ENCODE results near the gene HCST. TPM values are rescaled to one million over a fixed set of nuclear protein-coding genes. Genes with fewer than 3 reads are reported as not detected.

Gene HCST
- total RNA-seq, 1 donor from 2014 or later = not detected

GRCh38 chr19:35937345-35938281 lies 35.3 kb downstream of the HCST start:
- no peak for DNase-seq (ENCODE audit: low read depth)

- peak; percentile 7 for DNase-seq (ENCODE audit: low read depth)
These were observed 36.2 kb downstream of the HCST start for GRCh38 chr19:35938282-35939224.

GRCh38 chr19:35939307-35940077 lies 37.2 kb downstream of the HCST start:
- DNase-seq (ENCODE audit: low read depth) = no peak

- DNase-seq (ENCODE audit: low read depth) = no peak
These were observed 37.9 kb downstream of the HCST start for GRCh38 chr19:35940078-35940775.

GRCh38 chr19:35940839-35941238 lies 38.5 kb downstream of the HCST start:
- no peak for DNase-seq (ENCODE audit: low read depth)

- DNase-seq (ENCODE audit: low read depth) = no peak
These were observed 39.9 kb downstream of the HCST start for GRCh38 chr19:35942235-35942634.

- DNase-seq (ENCODE audit: low read depth) = no peak
These were observed 41.3 kb downstream of the HCST start for GRCh38 chr19:35943321-35944301.

GRCh38 chr19:35944556-35944955 lies 42.2 kb downstream of the HCST start:
- DNase-seq (ENCODE audit: low read depth) = no peak

GRCh38 chr19:35945121-35945790 lies 42.9 kb downstream of the HCST start:
- DNase-seq (ENCODE audit: low read depth) = no peak

- DNase-seq (ENCODE audit: low read depth) = no peak
These were observed 43.9 kb downstream of the HCST start for GRCh38 chr19:35946203-35946602.

- DNase-seq (ENCODE audit: low read depth) = no peak
These were observed 46.8 kb downstream of the HCST start for GRCh38 chr19:35949131-35949530.

Other genes with a start within 250 kb of the HCST start
- not detected in 2 replicates for gene UPK1A, start 236.0 kb upstream of the HCST start, total RNA-seq
- gene ZBTB32, start 198.0 kb upstream of the HCST start, total RNA-seq = not detected in 2 replicates
- gene KMT2B, start 184.5 kb upstream of the HCST start, total RNA-seq = 4.2 and 26.3 TPM in 2 replicates
- 0.52 and 1.8 TPM in 2 replicates for gene IGFLR1, start 160.1 kb upstream of the HCST start, total RNA-seq
- 5.6 and 7.2 TPM in 2 replicates for gene U2AF1L4, start 157.1 kb upstream of the HCST start, total RNA-seq
- gene PSENEN, start 156.9 kb upstream of the HCST start, total RNA-seq = 23.5 and 24.7 TPM in 2 replicates
- 2.6 and 6.4 TPM in 2 replicates for gene LIN37, start 154.0 kb upstream of the HCST start, total RNA-seq
- 0.52 and 0.65 TPM in 2 replicates for gene HSPB6, start 145.5 kb upstream of the HCST start, total RNA-seq
- gene PROSER3, start 144.4 kb upstream of the HCST start, total RNA-seq = 4.0 and 7.7 TPM in 2 replicates
- gene ARHGAP33, start 127.0 kb upstream of the HCST start, total RNA-seq = 0.17 and 5.1 TPM in 2 replicates
- gene PRODH2, start 89.7 kb upstream of the HCST start, total RNA-seq = 0.20 TPM in 1 of 2 replicates, not detected in the other
- gene NPHS1, start 50.0 kb upstream of the HCST start, total RNA-seq = not detected in 2 replicates
- gene KIRREL2, start 45.6 kb upstream of the HCST start, total RNA-seq = not detected in 2 replicates
- 0.52 and 2.9 TPM in 2 replicates for gene APLP1, start 34.0 kb upstream of the HCST start, total RNA-seq
- 4.2 and 8.7 TPM in 2 replicates for gene NFKBID, start 2.0 kb upstream of the HCST start, total RNA-seq
- not detected in 2 replicates for gene TYROBP, start 5.8 kb downstream of the HCST start, total RNA-seq
- 0.52 and 6.3 TPM in 2 replicates for gene LRFN3, start 33.8 kb downstream of the HCST start, total RNA-seq
- 9.4 and 10.4 TPM in 2 replicates for gene SDHAF1, start 92.7 kb downstream of the HCST start, total RNA-seq
- 1.0 and 4.5 TPM in 2 replicates for gene SYNE4, start 106.3 kb downstream of the HCST start, total RNA-seq
- 10.6 and 11.8 TPM in 2 replicates for gene ALKBH6, start 111.7 kb downstream of the HCST start, total RNA-seq
- 1.2 and 15.2 TPM in 2 replicates for gene CLIP3, start 130.3 kb downstream of the HCST start, total RNA-seq
- gene THAP8, start 151.8 kb downstream of the HCST start, total RNA-seq = 3.3 and 3.5 TPM in 2 replicates
- 0.70 and 3.0 TPM in 2 replicates for gene WDR62, start 152.4 kb downstream of the HCST start, total RNA-seq
- not detected in 2 replicates for gene OVOL3, start 208.6 kb downstream of the HCST start, total RNA-seq
- 38.2 and 49.5 TPM in 2 replicates for gene POLR2I, start 212.3 kb downstream of the HCST start, total RNA-seq
- 228 and 291 TPM in 2 replicates for gene TBCB, start 212.9 kb downstream of the HCST start, total RNA-seq
- gene CAPNS1, start 237.5 kb downstream of the HCST start, total RNA-seq = 338 and 474 TPM in 2 replicates
- 1.1 and 2.8 TPM in 2 replicates for gene COX7A1, start 249.9 kb downstream of the HCST start, total RNA-seq

Measured in renal cortical epithelial cell (primary cell).